Myometrial cell (primary cell): Measurements from ENCODE around the gene OR10D3. TPM values are rescaled to one million over a fixed set of nuclear protein-coding genes. Genes with fewer than 3 reads are reported as not detected.

ENCODE experiments used
- total RNA-seq: library from RNA; depleted of rRNA; stranded (reverse); fragments of >200 nt; gene quantifications from 2 replicates; pipeline ENCODE4 v1.2.3, GENCODE V29; 2015

OR10D3 gene
- not detected in 2 replicates for total RNA-seq

GRCh38 chr11:124183068-124183467 is at the start of gene OR10D3:
Gene OR10D3, plus strand, starts transcription at chr11:124183345. Its CDS starts 1,925 bp downstream, at chr11:124185270.

Other genes starting within 250 kb of the OR10D3 start
- not detected in 2 replicates for gene OR4D5, start 243.7 kb upstream of the OR10D3 start, total RNA-seq
- gene OR6T1, start 239.5 kb upstream of the OR10D3 start, total RNA-seq = not detected in 2 replicates
- not detected in 2 replicates for gene OR10S1, start 205.6 kb upstream of the OR10D3 start, total RNA-seq
- gene OR10G6, start 188.2 kb upstream of the OR10D3 start, total RNA-seq = not detected in 2 replicates
- not detected in 2 replicates for gene OR10G4, start 170.3 kb upstream of the OR10D3 start, total RNA-seq
- gene OR10G9, start 160.3 kb upstream of the OR10D3 start, total RNA-seq = not detected in 2 replicates
- gene OR10G8, start 156.5 kb upstream of the OR10D3 start, total RNA-seq = not detected in 2 replicates
- not detected in 2 replicates for gene OR10G7, start 142.0 kb upstream of the OR10D3 start, total RNA-seq
- 10.1 and 14.5 TPM in 2 replicates for gene VWA5A, start 67.9 kb upstream of the OR10D3 start, total RNA-seq
- not detected in 2 replicates for gene OR8G1, start 57.8 kb downstream of the OR10D3 start, total RNA-seq
- gene OR8G5, start 73.0 kb downstream of the OR10D3 start, total RNA-seq = not detected in 2 replicates
- gene OR8D1, start 130.6 kb downstream of the OR10D3 start, total RNA-seq = not detected in 2 replicates
- gene OR8D2, start 136.9 kb downstream of the OR10D3 start, total RNA-seq = not detected in 2 replicates
- gene OR8B2, start 201.2 kb downstream of the OR10D3 start, total RNA-seq = not detected in 2 replicates
- gene OR8B3, start 215.7 kb downstream of the OR10D3 start, total RNA-seq = not detected in 2 replicates
- gene OR8B4, start 241.5 kb downstream of the OR10D3 start, total RNA-seq = not detected in 2 replicates